Fibroblast of skin of right biceps (primary cell): Measurements from ENCODE around the gene ALOXE3.
A peak's percentile ranks its signal among the peaks of the same experiment; 100 is the strongest.
"Not testable (repeated sequence)": the region's sequence is repeated elsewhere in the genome, so short reads cannot be mapped to it uniquely, and the experiment has no call there.

ENCODE experiments used
- DNase-seq: peaks from one replicate; pipeline ENCODE4 v3.0.0-alpha.2; 2013

The ALOXE3 gene

DNA sequence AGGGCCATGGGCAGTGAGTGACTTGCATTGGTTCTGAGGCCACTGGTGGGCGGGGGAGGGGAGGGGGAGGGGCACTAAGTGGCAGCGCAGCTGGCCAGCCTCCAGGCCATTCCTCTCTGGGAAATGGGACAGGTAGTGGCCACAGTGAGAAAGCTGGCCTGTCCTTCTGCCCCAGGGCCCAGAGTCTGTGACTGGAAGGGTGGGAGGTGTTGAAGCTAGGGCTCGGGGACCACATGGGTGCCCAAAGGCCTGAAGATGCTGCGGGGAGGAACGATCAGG lies 30.4 kb downstream of the ALOXE3 start:
- DNase-seq = no peak

DNA sequence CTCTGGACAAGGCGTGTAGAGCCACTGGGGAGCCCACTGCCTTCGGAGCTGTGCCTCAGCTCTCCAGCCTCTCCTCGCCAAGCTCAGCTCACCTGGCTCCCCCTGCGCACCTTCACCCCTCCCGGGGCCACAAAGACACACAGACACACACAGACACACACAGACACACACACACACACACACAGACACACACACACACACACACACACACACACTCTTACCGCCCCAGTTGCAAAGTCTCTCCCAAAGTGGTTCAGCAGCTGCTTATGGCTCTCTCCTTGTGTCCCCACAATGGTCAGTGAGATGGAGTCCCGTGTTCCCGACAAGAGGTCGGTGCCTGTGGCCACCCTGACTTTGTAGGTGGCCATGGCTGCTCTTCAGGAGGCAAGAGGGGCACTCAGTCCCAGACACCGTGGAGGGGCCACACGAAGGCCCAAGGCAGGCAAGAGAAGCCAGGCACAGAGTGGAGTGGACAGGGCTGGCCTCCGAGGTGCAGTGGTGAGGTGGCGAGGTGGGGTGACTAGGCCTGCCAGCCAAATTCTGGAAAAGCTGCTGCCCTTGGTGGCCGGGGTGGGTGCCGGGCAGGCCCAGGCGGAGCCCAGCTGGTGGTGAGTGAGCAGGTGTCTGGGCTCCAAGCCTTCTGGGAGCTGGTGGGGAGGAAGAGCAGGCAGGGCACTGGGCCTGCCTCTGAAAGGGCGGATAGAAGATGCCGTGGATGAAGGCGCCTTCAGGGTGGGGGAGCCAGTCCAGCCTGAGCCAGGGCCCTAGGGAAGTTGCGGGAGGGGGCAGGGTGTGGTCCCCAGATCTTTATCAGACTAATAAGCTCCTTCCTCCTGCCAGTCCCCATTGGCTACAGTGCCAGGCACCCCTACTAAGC lies 31.0 kb downstream of the ALOXE3 start, which contains the start of gene ALOX12B:
Gene ALOX12B, minus strand, starts transcription at position 642 of the 877 bp plus-strand sequence. Its CDS starts 274 bp downstream, at position 368.
- no peak for DNase-seq

DNA sequence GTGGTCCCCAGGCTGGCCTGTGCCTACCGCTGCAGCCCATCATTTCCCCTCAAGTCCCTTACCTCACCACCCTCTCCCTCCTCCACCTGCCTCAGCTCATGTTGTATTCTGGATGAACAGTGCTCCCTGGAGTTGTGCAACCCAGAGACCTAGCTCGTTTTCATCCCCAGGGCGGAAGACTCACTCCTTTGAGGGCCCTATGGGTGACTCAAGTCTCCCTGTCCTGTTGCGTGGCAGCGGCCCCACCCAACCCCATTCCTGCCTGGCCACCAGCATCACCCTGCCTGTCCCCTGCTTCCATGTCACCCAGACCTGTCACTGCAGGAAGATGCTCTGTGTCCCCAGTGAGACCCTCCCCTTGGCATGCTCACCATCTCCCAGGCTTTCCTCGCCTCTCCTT lies 34.1 kb downstream of the ALOXE3 start:
- DNase-seq = no peak

DNA sequence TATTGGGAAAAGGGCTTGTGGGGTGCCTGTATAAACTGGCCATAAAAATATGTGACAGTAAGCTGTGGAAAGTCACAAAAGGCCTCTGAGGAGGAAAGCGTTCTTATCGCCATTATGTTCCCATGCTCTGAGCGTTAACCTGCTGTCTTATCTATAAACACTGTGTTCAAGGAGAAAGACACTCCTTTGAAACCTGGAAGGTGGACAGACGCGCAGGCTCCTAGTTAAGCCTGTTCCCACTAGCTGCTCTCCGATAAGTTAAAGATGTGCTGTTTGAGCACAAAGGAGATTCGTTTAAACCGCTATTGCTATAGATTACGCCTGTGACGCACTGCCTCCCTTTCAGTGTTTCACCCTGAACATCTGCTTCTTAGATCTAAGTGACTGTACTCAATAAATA lies 36.0 kb downstream of the ALOXE3 start:
- no peak for DNase-seq

DNA sequence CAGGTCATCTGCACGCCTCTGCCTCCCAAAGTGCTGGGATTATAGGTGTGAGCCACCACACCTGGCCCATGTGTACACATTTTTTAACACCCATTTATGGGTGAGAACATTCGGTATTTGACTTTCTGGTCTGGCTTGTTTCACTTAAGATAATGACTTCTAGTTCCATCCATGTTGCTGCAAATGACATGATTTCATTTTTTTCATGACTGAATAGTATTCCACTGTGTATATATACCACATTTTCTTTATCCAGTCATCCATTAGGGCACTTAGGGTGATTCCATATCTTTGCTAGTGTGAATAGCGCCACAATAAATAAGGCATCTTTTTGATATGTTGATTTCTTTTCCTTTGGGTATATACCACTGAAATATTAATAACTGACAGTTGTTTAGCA lies 36.4 kb downstream of the ALOXE3 start:
- DNase-seq = no peak

DNA sequence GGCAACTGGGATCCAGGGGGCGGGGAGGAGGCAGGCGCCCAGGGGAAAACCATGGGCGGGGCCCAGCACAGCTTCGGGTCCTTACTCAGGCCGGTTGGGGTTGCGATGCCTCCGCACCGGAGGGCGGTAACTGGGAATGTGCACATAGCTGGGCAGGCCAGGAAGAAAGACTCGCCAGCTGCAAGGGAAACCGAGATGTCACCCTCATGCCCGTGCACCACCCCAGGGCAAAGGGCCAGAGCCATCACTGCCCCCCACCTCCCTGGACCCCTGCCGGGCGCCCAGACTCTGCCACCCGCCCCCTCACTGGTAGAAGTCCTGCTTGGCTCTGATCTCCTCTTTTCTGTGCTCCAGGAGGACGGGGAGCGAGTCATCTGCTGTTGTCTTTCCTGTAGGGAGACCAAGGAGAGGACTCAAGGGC lies 37.5 kb downstream of the ALOXE3 start:
- no peak for DNase-seq

DNA sequence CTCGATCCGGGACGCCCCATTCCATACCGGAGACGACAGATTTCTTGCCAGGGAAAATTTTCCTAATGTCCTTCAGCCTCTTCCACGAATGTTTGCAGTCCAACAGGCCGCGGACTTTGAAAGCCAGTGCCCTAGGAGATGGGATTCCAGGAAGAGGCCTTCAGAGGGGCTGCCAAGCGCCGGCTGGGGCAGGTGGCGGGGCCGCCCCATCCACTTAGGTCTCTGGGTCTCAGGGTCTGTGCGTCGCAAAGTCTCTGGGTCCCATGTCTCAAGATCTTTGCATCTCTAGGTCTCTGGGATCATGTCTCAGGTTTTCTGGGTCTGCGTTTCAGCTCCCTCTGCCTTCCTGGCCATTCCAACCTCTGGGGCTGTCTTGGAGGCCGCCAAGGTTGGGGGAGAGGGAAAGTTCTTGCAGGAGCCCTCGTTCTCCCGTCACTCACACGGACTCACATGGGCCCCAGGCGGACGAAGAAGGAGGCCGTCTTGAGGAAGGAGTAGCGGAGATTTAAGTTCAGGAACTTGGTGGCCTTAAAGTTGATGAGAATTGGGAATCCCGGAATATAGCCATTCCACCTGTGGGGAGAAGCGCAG lies 38.0 kb downstream of the ALOXE3 start:
- no peak for DNase-seq

DNA sequence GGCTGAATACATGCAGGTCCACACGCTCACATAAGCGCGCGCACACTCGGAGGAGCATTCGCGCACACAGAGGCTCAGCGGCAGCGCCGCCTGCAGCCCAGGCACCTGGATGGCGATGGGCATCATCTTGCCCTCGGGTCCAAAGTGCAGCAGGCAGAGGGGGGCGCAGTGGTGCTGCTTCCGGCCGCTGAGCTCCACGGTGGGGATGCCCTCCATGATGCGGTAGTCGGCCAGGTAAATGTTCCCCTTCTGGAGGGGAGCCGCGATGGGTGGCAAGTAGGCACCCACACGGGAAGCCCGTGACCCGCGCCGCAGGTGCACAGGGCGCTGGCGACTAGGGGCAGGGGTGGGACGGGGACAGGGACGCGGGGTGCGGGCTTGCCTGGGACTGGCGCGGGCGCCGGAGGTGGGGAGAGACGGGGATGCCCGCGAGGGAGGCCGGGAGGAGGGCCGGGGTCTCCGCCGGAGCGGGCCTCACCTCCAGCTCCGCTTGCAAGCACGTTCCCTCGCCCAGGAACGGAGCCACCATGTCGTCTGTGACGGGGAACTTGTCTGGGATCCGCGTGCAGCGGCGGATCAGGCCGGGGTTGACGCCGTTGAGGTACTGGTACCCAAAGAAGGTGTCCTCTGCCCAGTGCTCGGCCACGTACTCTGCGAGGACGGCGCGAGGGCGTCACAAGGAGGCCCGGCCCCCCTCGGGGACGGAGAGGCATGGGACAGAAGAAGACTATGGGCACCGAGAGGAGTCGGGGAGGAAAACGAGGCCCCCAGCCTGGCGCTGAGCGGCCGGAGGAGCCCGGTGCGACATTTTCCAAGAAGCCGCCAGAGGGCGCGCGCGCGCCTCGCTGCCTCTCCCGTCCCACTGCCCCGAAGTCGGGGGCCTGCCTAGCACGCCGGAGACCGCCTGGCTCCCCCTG lies 38.8 kb downstream of the ALOXE3 start:
- peak; percentile 42 for DNase-seq

DNA sequence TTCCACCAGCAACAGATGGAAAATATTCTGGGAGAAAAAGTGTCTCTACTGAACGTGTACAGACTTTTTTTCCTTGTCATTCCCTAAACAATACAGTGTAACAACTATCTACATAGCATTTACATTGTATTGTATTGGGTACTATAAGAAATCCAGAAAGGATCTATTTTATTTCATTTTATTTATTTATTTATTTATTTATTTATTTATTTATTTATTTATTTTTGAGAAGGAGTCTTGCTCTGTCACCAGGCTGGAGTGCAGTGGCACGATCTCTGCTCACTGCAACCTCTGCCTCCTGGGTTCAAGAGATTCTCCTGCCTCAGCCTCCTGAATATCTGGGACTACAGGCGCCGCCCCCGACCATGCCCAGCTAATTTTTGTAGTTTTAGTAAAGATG lies 40.4 kb downstream of the ALOXE3 start:
- not testable (repeated sequence) for DNase-seq

DNA sequence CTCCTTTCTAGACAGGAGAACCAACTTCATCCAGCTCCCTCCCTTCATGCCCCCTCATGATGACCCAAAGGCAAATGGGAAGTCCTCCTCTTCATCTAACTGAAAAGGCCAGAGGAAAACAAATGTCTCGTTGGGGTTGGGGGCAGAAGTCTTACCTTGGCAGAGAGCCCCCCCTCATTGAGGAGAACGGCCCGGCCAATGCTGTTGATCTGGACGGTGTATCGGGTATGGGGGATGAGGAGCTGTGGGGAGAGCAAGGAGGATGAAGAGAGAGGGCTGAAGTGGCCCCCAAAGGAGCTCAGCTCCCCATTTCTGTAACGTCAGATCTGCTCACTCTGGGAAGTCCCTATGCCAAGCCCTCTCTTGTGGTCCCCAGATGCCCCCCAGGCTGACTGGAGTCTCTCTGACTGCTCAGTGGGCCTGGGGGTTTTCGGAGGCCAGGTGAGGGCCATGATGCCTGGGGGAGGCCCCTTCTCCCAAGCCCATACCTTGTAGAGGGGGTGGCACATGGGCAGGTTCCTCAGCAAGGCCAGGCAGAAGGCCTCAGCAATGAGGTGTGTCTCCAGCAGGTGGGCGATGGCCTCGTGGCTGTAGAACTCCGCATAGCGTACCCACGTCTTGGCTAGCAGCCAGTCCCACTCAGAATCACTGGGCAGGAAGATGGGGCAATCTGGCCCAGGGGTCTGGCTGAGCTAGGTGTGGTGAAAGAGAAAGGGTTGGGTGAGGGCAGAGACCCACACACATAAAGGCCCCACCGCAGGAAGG lies 41.6 kb downstream of the ALOXE3 start:
- no peak for DNase-seq

DNA sequence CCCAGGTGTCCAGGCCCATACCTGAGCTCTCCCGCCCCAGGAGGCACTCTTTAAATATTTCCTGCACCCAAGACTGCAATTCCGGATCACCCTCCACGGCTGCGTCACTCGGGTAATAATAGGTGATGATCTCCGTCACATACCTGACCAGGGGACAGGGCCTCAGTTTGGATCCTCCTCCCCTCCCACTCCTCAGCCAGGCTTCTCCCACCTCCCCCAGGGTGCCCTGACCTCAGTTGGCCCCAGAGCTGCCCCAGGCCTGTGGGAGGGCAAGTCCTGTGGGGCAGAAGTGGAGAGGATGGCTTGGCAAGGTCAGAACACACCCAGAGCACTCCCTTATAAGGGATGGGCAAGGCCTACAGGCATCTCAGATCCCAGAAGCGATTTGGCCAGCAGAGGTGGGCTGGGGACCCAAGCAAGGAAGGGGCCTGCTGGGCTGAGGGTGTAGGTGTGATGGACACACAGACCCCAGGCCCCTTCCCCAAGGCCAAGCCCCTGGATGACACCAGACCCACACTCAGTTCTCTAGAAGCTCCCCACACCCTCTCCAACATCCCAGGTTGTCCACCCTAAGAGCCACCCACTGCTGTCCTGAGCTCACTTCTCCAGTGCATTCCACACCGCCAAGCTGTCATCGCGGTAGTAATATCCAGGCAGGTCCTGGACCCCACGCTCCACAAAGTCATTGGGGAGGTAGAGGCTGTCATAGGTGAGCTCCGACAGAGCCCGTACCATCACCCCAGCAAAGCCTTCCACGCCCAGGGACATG lies 42.6 kb downstream of the ALOXE3 start:
- DNase-seq = no peak

DNA sequence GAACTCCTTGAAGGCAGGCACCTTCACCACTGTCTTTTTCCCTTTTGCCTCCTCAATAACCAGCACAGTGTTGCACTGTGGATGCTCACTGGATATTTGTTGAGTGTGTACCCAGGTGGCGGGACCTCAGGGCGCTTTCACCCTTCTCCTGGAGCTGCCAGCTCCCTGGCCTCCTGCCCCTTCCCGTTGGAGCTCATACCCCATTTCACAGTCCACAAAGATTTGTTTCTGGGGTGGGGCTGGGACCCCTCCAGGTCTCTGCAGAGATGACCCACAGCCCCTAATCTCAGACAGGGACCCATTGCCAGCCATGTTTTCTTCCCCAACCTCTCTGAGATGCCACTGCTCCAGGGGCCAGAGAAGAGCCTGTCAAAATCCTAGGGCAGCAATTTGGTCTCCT lies 43.2 kb downstream of the ALOXE3 start:
- no peak for DNase-seq

DNA sequence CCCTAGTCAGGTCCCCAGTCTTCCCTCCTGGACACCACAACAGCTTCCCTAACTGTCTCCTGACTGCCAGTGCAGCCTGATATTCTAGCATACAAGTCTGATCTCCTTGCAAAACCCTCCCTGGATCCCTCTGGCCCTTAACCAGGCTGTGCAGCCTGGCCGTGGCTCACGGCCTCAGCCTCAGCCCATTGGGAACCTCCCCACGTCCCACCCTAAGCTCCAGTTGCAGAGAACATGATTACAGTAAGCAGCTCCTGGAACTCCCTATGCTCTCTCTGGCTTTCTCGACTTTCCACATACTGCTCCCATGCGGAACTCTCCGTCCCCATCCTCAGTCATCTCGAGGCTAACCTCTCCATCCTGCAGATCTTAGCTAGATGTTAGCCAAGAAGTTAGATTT lies 43.8 kb downstream of the ALOXE3 start:
- no peak for DNase-seq

DNA sequence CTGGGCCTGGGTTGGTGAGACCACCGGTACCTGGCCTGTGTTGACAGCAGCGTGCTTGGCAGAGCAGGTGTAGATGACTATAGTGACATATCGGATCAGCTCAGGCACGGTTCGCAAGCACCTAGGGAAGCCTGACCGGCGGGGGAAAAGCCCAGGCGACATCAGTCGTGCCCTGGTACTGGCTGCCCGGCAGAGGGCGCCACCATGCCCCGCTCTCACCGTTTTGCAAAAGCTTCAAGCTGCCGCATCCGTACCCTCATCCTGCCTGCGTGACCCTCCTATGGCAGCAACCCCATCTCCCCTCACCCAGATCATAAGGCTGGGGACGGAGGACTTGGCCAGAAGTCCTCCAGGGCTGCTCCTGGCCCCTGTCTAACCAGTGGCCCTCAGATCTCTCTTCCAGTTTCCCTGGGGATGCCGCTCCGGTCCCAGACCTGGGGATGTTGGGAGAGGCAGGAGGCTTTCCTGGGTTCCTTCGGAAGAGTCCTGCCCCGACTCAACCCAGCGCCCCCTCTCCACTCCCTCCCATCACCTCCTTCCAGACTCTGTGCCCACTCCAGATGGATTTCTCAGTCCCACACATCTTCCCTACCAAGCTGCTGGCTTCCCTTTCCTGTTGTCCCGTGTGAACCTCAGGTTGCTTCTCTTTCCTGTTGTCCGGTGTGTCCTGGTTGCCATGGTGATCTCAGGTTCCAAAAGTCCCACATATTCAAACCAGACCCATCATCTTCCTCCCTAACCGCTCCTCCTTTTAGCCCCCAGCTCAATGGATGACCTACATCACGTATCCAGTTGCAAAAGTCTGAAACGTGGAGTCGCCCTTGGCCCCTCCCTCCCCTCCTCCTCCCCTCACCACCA lies 44.5 kb downstream of the ALOXE3 start:
- peak; percentile 44 for DNase-seq

DNA sequence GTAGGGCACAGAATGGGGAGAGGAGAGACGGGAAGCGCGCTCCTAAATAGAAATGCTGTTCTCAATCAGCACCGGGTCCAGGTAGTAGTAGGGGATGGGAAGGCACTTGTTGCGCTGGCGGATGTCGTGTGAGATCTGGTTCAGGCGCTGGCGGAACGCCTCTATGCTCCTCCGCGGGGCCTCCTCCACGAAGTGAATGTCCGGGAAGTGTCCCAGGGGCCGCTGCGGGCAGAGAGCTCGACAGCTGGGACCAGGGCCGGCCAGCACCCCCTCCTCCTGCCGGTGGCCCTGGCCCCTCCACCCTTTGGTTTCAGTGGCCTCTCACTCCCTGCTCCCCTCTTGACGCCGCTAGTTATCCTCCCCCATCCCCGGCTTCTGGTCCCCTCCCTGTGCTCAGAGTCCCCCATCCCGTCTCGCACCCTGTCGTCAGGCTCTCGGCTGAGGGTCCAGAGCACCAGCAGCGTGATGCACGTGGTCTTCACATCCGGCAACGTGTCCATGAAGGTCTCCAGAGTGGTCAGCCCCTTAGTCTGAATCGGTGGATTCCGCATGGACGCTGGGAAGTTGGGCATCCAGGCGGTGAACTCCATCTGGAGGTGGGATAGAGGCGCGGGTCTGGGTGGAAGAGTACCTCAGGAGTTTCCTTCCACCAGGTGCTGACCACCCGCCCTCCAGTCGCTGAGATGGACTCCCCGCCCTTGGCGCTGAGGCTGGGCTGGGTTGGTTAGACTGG lies 45.4 kb downstream of the ALOXE3 start:
- DNase-seq = no peak

DNA sequence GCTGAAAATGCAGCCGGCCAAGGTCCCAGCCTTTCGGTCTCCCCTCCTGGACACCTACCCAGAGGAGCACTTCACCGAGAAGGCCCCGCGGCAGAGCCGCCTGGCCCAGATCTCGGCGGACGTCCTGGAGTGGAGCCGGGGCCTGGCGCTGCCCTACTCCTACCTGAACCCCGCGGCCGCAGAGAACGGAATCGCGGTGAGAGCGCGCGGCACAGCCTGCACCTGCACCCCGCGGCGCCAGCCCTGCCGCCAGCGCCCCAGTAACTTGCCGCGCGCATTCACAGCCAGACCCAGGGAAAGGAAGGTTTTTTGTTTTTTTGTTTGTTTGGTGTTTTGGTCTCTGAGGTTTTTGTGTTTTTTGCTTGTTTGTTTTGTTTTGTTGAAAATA lies 46.0 kb downstream of the ALOXE3 start:
- no peak for DNase-seq

DNA sequence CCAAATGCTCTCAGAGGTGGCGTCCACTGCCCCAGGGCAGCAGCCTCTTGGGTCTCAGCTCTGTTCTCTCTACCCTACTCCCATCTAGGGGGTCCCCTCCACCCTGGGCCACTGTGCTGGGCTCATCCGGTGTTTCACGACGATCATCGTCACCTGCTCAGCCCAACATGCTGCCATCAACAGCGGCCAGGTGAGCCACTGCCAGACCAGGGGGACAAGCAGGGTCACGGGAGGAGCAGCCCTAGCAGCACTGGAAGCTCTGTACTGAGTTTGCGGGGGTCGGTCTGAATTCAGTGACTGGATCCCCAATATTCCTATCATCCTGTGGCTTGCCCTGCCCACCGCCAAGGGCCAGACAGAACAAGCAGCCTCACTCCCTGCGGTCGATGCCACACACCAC lies 46.8 kb downstream of the ALOXE3 start:
- DNase-seq = no peak

DNA sequence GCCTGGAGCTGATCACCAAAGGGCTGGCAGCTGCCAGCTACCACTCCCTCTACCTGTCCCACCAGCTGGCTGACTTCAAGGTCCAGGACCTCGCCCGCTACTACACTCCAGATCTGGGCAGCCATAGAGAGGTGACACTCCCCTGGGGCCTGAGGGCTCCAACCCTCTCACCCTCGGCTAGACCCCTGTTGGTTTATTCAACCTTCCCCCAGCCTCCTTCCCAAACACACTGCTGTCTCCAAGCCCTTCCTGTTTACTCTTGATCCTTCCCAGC lies 48.8 kb downstream of the ALOXE3 start:
- no peak for DNase-seq

DNA sequence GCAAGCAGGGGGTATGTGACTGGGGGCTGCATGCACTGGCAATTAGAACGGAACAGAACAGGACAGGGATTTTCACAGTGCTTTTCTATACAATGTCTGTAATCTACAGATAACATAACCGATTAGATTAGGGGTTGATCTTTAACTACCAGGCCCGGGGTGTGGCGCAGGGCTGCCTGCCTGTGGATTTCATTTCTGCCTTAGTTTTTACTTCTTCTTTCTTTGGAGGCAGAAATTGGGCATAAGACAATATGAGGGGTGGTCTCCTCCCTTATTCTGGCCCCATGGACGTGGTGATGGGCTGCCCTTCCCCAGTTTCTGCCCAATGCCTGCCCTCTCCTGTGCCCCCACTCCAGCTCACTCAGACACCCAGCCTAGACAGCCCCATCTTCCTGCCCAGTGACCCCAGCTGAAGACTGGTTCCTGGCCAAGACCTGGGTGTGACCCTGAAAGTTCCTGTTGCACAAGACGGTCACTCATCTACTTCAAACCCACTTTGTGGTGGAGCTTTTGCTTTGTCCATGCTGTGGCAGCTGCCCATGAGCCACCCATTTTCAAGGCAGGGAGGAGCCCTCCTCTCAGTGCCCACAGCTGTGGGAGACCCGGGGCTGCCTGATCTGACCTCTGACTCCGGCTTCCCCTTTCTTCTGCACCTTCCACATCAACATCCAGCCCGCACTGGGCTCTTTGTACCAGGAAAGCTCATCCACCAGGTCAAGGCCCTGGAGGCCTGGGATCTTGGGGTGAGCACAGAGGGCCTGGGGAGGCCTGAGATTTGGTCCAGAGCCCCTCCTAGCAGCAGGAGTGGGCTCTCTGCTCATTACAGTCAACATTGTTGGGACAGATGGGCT lies 49.4 kb downstream of the ALOXE3 start:
- DNase-seq = no peak

DNA sequence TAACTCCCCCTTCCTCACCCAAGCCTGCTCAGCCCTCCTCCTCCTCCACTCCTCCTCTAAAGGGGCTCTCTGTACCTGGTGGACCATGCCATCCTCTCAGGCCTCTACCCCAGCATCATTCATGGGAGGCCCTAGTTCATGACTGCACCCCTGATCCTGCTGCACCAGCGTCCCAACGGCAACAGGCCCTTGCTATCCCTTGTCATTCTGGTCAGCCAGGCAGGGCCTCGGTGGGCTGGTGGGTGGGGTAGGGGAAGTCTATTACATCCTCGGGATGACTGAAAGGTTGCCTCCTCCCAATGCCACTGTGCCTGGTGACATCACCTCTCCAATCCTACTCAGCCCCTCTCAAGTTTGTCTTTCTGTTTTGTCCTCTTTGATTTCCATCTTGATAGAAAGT lies 50.5 kb downstream of the ALOXE3 start:
- DNase-seq = no peak
